ENCODE measurements around the gene CACNB2. TPM values are rescaled to one million over a fixed set of nuclear protein-coding genes. Genes with fewer than 3 reads are reported as not detected.
A peak's percentile ranks its signal among the peaks of the same experiment; 100 is the strongest.

CACNB2 gene
- total RNA-seq, 1 experiment from 2014 or later = 34.1 TPM

- no peaks in the 10 kb centered on the region for H3K9me3 ChIP-seq (ENCODE audit: low read depth, low read length, poor library complexity, severe bottlenecking)
- POLR2A ChIA-PET (ENCODE audit: low non-redundant PET) = no interaction called here
- H3K27me3 ChIP-seq (replicated peaks; ENCODE audit: insufficient read depth, low read depth, low read length, poor library complexity) = no peaks in the 10 kb centered on the region
- peak; percentile 18 for DNase-seq (ENCODE audit: low spot score)
- no peaks in the 10 kb centered on the region for H3K4me1 ChIP-seq (ENCODE audit: insufficient read depth, low read length, poor library complexity, severe bottlenecking)
- H3K36me3 ChIP-seq (ENCODE audit: insufficient read depth, low read length, poor library complexity, severe bottlenecking) = peaks cover 8% of the 10 kb centered on the region
- no TSS peak for BruUV-seq (replicated peaks)
- no peak overlapping the region for H3K4me3 ChIP-seq (ENCODE audit: low read depth, low read length, poor library complexity, severe bottlenecking)
- intact Hi-C loops (cut with micrococcal nuclease; ENCODE audit: unreplicated experiment) = no loop called here
- CTCF ChIA-PET = no interaction called here
- TF ChIP-seq CTCF (conservative IDR thresholded peaks at IDR 0.05; ENCODE audit: low read depth, low read length) = no peak
- TF ChIP-seq EZH2 (IDR thresholded peaks at IDR 0.05; ENCODE audit: borderline replicate concordance, low read depth, low read length, poor library complexity, severe bottlenecking) = no peak
- H3K27ac ChIP-seq (ENCODE audit: low read depth, low read length, poor library complexity, severe bottlenecking) = no peak overlapping the region
Measured at GRCh38 chr10:18545621-18546305, 405.5 kb downstream of the CACNB2 start.

- no peak overlapping the region for H3K27ac ChIP-seq (ENCODE audit: low read depth, low read length, poor library complexity, severe bottlenecking)
- POLR2A ChIA-PET (ENCODE audit: low non-redundant PET) = no interaction called here
Measured at GRCh38 chr10:18549105-18549504, 408.9 kb downstream of the CACNB2 start.

GRCh38 chr10:18551473-18551872, 411.2 kb downstream of the CACNB2 start:
- intact Hi-C loops (cut with micrococcal nuclease; ENCODE audit: unreplicated experiment) = no loop called here
- Histone ChIP-seq H3K9me3 (ENCODE audit: low read depth, low read length, poor library complexity, severe bottlenecking) (no peaks in the 10 kb centered on the region), H3K4me1 (ENCODE audit: insufficient read depth, low read length, poor library complexity, severe bottlenecking) (no peaks in the 10 kb centered on the region), H3K27me3 (replicated peaks; ENCODE audit: insufficient read depth, low read depth, low read length, poor library complexity) (no peaks in the 10 kb centered on the region), H3K36me3 (ENCODE audit: insufficient read depth, low read length, poor library complexity, severe bottlenecking) (peaks cover 6% of the 10 kb centered on the region), H3K4me3 (ENCODE audit: low read depth, low read length, poor library complexity, severe bottlenecking) (no peak overlapping the region), H3K27ac (ENCODE audit: low read depth, low read length, poor library complexity, severe bottlenecking) (no peak overlapping the region)
- ChIA-PET CTCF (no interaction called here), POLR2A (ENCODE audit: low non-redundant PET) (no interaction called here)
- TF ChIP-seq CTCF (conservative IDR thresholded peaks at IDR 0.05; ENCODE audit: low read depth, low read length) (no peak), EZH2 (IDR thresholded peaks at IDR 0.05; ENCODE audit: borderline replicate concordance, low read depth, low read length, poor library complexity, severe bottlenecking) (no peak)
- no TSS peak for BruUV-seq (replicated peaks)
- DNase-seq (ENCODE audit: low spot score) = no peak

More at GRCh38 chr10:18549105-18549504, 408.9 kb downstream of the CACNB2 start:
- TF ChIP-seq EZH2 (IDR thresholded peaks at IDR 0.05; ENCODE audit: borderline replicate concordance, low read depth, low read length, poor library complexity, severe bottlenecking) = no peak
- no peak for TF ChIP-seq CTCF (conservative IDR thresholded peaks at IDR 0.05; ENCODE audit: low read depth, low read length)
- no peak for DNase-seq (ENCODE audit: low spot score)
- CTCF ChIA-PET = no interaction called here
- Histone ChIP-seq H3K9me3 (ENCODE audit: low read depth, low read length, poor library complexity, severe bottlenecking) (no peaks in the 10 kb centered on the region), H3K4me1 (ENCODE audit: insufficient read depth, low read length, poor library complexity, severe bottlenecking) (no peaks in the 10 kb centered on the region), H3K36me3 (ENCODE audit: insufficient read depth, low read length, poor library complexity, severe bottlenecking) (peaks cover 6% of the 10 kb centered on the region), H3K4me3 (ENCODE audit: low read depth, low read length, poor library complexity, severe bottlenecking) (no peak overlapping the region), H3K27me3 (replicated peaks; ENCODE audit: insufficient read depth, low read depth, low read length, poor library complexity) (no peaks in the 10 kb centered on the region)
- intact Hi-C loops (cut with micrococcal nuclease; ENCODE audit: unreplicated experiment) = no loop called here
- BruUV-seq (replicated peaks) = no TSS peak
